Fibroblast of the aortic adventitia (primary cell): ENCODE results near the gene OR6C4. TPM values are rescaled to one million over a fixed set of nuclear protein-coding genes. Genes with fewer than 3 reads are reported as not detected.
"Not testable (repeated sequence)": the region's sequence is repeated elsewhere in the genome, so short reads cannot be mapped to it uniquely, and the experiment has no call there.

ENCODE experiments used
- DNase-seq: peaks from one replicate; pipeline ENCODE4 v3.0.0-alpha.2; 2010; ENCODE audit warnings: low read depth
- H3K4me3 ChIP-seq: 2 replicates; pipeline ENCODE4 v1.5.1; 2011; ENCODE audit warnings: low read depth, mild to moderate bottlenecking, control low read depth, low read length, moderate library complexity
- CTCF ChIP-seq: IDR thresholded peaks from 2 replicates; pipeline ENCODE4 v1.5.1; 2011; ENCODE audit warnings: mild to moderate bottlenecking, low read length, control low read depth, inconsistent platforms; ENCODE audit not compliant: insufficient read depth
- total RNA-seq: library from RNA; depleted of rRNA; stranded (reverse); fragments of >200 nt; gene quantifications from 2 replicates; pipeline ENCODE4 v1.2.3, GENCODE V29; 2012; ENCODE audit warnings: low replicate concordance

The OR6C4 gene
- total RNA-seq, 1 donor: not detected

GRCh38 chr12:55554296-55554695 lies 4.9 kb downstream of the OR6C4 start:
- TF ChIP-seq CTCF: no peak
- H3K4me3 ChIP-seq: no peak overlapping the region
- no peak for DNase-seq

- not testable (repeated sequence) for DNase-seq, H3K4me3 ChIP-seq
Observed at GRCh38 chr12:55570060-55570459, 20.7 kb downstream of the OR6C4 start.

- not testable (repeated sequence) for H3K4me3 ChIP-seq, DNase-seq
Observed at GRCh38 chr12:55570689-55571088, 21.3 kb downstream of the OR6C4 start.

DNA sequence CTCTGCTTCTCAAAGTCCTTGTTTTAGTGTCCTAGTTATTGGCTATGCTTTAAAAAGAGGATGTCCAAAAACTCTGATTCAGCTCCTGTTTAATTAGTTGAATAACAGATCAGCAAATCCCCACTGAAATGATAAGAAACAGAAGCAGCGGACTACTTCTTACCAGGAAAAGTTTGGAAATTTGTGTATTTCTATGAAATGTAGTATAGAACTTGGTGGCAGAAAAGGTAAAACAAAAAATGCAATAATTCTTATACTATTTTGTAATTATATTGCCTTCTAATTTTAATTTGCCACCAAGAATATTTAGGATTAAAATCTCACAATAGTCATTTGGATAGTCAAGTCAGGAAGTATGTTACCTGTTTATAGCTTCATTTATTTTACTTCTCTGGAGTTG lies 22.8 kb downstream of the OR6C4 start, which contains the start of gene OR2AP1:
TSS of gene OR2AP1 (plus strand) at position 301 of the 400 bp plus-strand sequence. CDS start 1,947 bp downstream, outside the sequence.
- TF ChIP-seq CTCF: no peak
- no peak for DNase-seq
- H3K4me3 ChIP-seq: no peak within 1 kb of the TSS

- TF ChIP-seq CTCF: no peak
- no peak for DNase-seq
- no peak overlapping the region for H3K4me3 ChIP-seq
Observed at GRCh38 chr12:55582066-55582465, 32.7 kb downstream of the OR6C4 start.

GRCh38 chr12:55585817-55586216 lies 36.4 kb downstream of the OR6C4 start:
- no peak for DNase-seq
- H3K4me3 ChIP-seq: no peak overlapping the region
- no peak for TF ChIP-seq CTCF

- DNase-seq, H3K4me3 ChIP-seq: not testable (repeated sequence)
Observed at GRCh38 chr12:55590152-55590551, 40.8 kb downstream of the OR6C4 start.

Other genes starting within 250 kb of the OR6C4 start
- gene OR6C1, start 235.3 kb upstream of the OR6C4 start, total RNA-seq: not detected in 2 replicates
- gene OR6C3, start 218.9 kb upstream of the OR6C4 start, total RNA-seq: not detected in 2 replicates
- gene OR6C75, start 186.6 kb upstream of the OR6C4 start, total RNA-seq: not detected in 2 replicates
- gene OR6C65, start 149.1 kb upstream of the OR6C4 start, total RNA-seq: not detected in 2 replicates
- not detected in 2 replicates for gene OR6C76, start 123.3 kb upstream of the OR6C4 start, total RNA-seq
- gene OR6C2, start 105.5 kb upstream of the OR6C4 start, total RNA-seq: not detected in 2 replicates
- not detected in 2 replicates for gene OR6C70, start 79.5 kb upstream of the OR6C4 start, total RNA-seq
- not detected in 2 replicates for gene OR6C68, start 57.2 kb upstream of the OR6C4 start, total RNA-seq
- not detected in 2 replicates for gene OR2AP1, start 22.9 kb downstream of the OR6C4 start, total RNA-seq
- gene OR10P1, start 87.3 kb downstream of the OR6C4 start, total RNA-seq: not detected in 2 replicates
- 13.9 and 37.6 TPM in 2 replicates for gene ITGA7, start 158.3 kb downstream of the OR6C4 start, total RNA-seq
- 64.1 and 70.2 TPM in 2 replicates for gene BLOC1S1, start 166.4 kb downstream of the OR6C4 start, total RNA-seq
- gene RDH5, start 170.8 kb downstream of the OR6C4 start, total RNA-seq: 13.3 and 17.7 TPM in 2 replicates
- 2,365 and 6,536 TPM in 2 replicates for gene CD63, start 179.4 kb downstream of the OR6C4 start, total RNA-seq
- gene GDF11, start 193.5 kb downstream of the OR6C4 start, total RNA-seq: 2.4 and 4.7 TPM in 2 replicates